Ovary (tissue), 9 donors: Measurements from ENCODE around the gene STK39. TPM values are rescaled to one million over a fixed set of nuclear protein-coding genes. Genes with fewer than 3 reads are reported as not detected.
"Not testable (repeated sequence)": the region's sequence is repeated elsewhere in the genome, so short reads cannot be mapped to it uniquely, and the experiment has no call there.

ENCODE experiments used
- DNase-seq, 5 donors: peaks; one replicate each; pipeline ENCODE4 v3.0.0-alpha.2; 2019 to 2020
- H3K27ac ChIP-seq, 2 donors: fragments of 200-600 bp; one replicate each; pipeline versions ENCODE4 v1.5.1 to v1.8.0; 2019 to 2022
- H3K27me3 ChIP-seq: fragments of 200-600 bp; one replicate; pipeline ENCODE4 v1.8.0; 2022
- H3K36me3 ChIP-seq: fragments of 200-600 bp; sonication (generic); one replicate; pipeline ENCODE4 v1.5.1; 2019
- H3K4me1 ChIP-seq: one replicate; pipeline ENCODE4 v1.8.1; 2013; ENCODE audit warnings: mild to moderate bottlenecking, moderate library complexity; ENCODE audit not compliant: insufficient read depth
- H3K4me3 ChIP-seq: fragments of 200-600 bp; sonication (generic); one replicate; pipeline ENCODE4 v1.5.1; 2017
- H3K9me3 ChIP-seq, 2 donors: fragments of 200-600 bp in 1 of 2; sonication (generic) in 1 of 2; one replicate each; pipeline versions ENCODE4 v1.5.1 to v1.8.1; 2013 to 2019; ENCODE audit warnings: mild to moderate bottlenecking in 1 of 2, moderate library complexity in 1 of 2
- CTCF ChIP-seq, 3 donors: fragments of 450-650 bp in 2 of 3; fragments of 200-600 bp in 1 of 3; IDR thresholded peaks; one replicate each; pipeline versions ENCODE4 v1.5.1 to v1.8.0; 2016 to 2022; ENCODE audit warnings: antibody characterized with exemption in 3 of 3, mild to moderate bottlenecking in 1 of 3
- EP300 ChIP-seq: sonication (generic); formaldehyde crosslinking; IDR thresholded peaks from one replicate; pipeline ENCODE4 v1.6.1; 2017; ENCODE audit warnings: antibody characterized with exemption
- POLR2A ChIP-seq: fragments of 450-650 bp; IDR thresholded peaks from one replicate; pipeline ENCODE4 v1.6.1; 2017; ENCODE audit warnings: antibody characterized with exemption, mild to moderate bottlenecking, moderate library complexity
- WGBS, 3 donors: extraction: QIAGEN DNeasy Blood & Tissue Kit in 1 of 3; methylation state at CpG; one replicate each; pipeline versions ENCODE4 v1.1.5 to v1.1.7; 2013 to 2017; 5-methylcytosine and 5-hydroxymethylcytosine counted together
- intact Hi-C, 4 donors: fragments of 100-400 bp; cut with DNase I; formaldehyde crosslinking; loops; one replicate each; pipeline versions ENCODE4 v1.11.0 to v1.15.1; 2022 to 2023
- polyA plus RNA-seq, 2 donors: library from polyadenylated mRNA; stranded (reverse); fragments of 200-250 nt in 1 of 2; fragments of 350-450 nt in 1 of 2; fragmentation: Illumina TruSeq in 1 of 2; extraction: RNeasy Lipid Tissue Mini Kit (QIAGEN cat#74804) in 1 of 2; gene quantifications; one replicate each; pipeline ENCODE4 v1.2.3, GENCODE V29; 2013 to 2014
- total RNA-seq, 7 donors: library from RNA; depleted of rRNA in 2 of 7; stranded (reverse); fragments of >200 nt in 2 of 7; fragmentation: NEBNext Ultra II Directional in 3 of 7; extraction: Animal tissue kit (Norgen Biotek cat#: 25700) in 3 of 7; gene quantifications; one replicate each; pipeline versions ENCODE4 v1.1.0 to v1.2.4, GENCODE V29; 2016 to 2023
- donor health status: DM: no; HTN: no; CAD: no; lungs with moderate emphysema.
- donor health status: DM: no; HTN: no; CAD: no.
- donor health status: Bipolar disorder and iron deficiency.
- donor health status: DM: yes; HTN: yes; CAD: no.
- donor health status: DM: no; HTN: no; CAD: no.
- donor health status: DM: yes; HTN: yes; CAD: no.

STK39 gene
- total and polyA plus RNA-seq, 9 donors, result 5.9 to 14.1 (median 10.6) TPM

GRCh38 chr2:168049609-168050008, 197.8 kb downstream of the STK39 start:
- TF ChIP-seq EP300 (no peak), POLR2A (no peak), CTCF (IDR thresholded peaks at IDR 0.05) (no peak)
- H3K27me3 ChIP-seq, result no peaks in the 10 kb centered on the region
- no peak overlapping the region for H3K27ac ChIP-seq
- H3K9me3 ChIP-seq, result no peaks in the 10 kb centered on the region
- no peaks in the 10 kb centered on the region for H3K4me1 ChIP-seq
- H3K36me3 ChIP-seq, result no peaks in the 10 kb centered on the region
- intact Hi-C loops, result no loop called here
- no peak overlapping the region for H3K4me3 ChIP-seq
- 95 to 96% (median 96%) methylated on average over 2 of the region's 2 CpGs for WGBS, 3 donors
- DNase-seq, result no peak

- Histone ChIP-seq H3K9me3 (no peaks in the 10 kb centered on the region), H3K36me3 (no peaks in the 10 kb centered on the region)
- no peak for TF ChIP-seq EP300
Measured at GRCh38 chr2:168047091-168047690, 200.2 kb downstream of the STK39 start.

GRCh38 chr2:168044579-168044978, 202.8 kb downstream of the STK39 start:
- no peaks in the 10 kb centered on the region for H3K4me1 ChIP-seq
- no peak for DNase-seq
- whole genome bisulfite sequencing, 3 donors, result 96 to 100% (median 96%) methylated on average over 1 of the region's 1 CpG
- H3K4me3 ChIP-seq, result no peak overlapping the region
- intact Hi-C loops, result no loop called here
- no peak for TF ChIP-seq CTCF (IDR thresholded peaks at IDR 0.05)
- no peak overlapping the region for H3K27ac ChIP-seq
- H3K27me3 ChIP-seq, result no peaks in the 10 kb centered on the region
- H3K36me3 ChIP-seq, result no peaks in the 10 kb centered on the region
- H3K9me3 ChIP-seq, result no peaks in the 10 kb centered on the region

More at GRCh38 chr2:168047091-168047690, 200.2 kb downstream of the STK39 start:
- Histone ChIP-seq H3K4me1 (no peaks in the 10 kb centered on the region), H3K27ac (no peak overlapping the region), H3K4me3 (no peak overlapping the region), H3K27me3 (no peaks in the 10 kb centered on the region)
- no peak for DNase-seq
- WGBS, 3 donors, result 73 to 82% (median 82%) methylated on average over 3 of the region's 3 CpGs
- intact Hi-C loops, result no loop called here

GRCh38 chr2:168044176-168044575, 203.2 kb downstream of the STK39 start:
- H3K4me3 ChIP-seq, result no peak overlapping the region
- DNase-seq, result no peak
- TF ChIP-seq POLR2A (no peak), EP300 (no peak), CTCF (IDR thresholded peaks at IDR 0.05) (no peak)
- no peaks in the 10 kb centered on the region for H3K4me1 ChIP-seq
- no peaks in the 10 kb centered on the region for H3K36me3 ChIP-seq
- intact Hi-C loops, result no loop called here
- 67 to 80% (median 76%) methylated on average over 2 of the region's 2 CpGs for WGBS, 3 donors
- H3K27me3 ChIP-seq, result no peaks in the 10 kb centered on the region
- no peaks in the 10 kb centered on the region for H3K9me3 ChIP-seq
- H3K27ac ChIP-seq, result no peak overlapping the region

- DNase-seq, H3K27ac ChIP-seq, H3K36me3 ChIP-seq, H3K27me3 ChIP-seq, H3K9me3 ChIP-seq, H3K4me1 ChIP-seq, H3K4me3 ChIP-seq, intact Hi-C loops: not testable (repeated sequence)
- WGBS, 3 donors, result 93 to 97% (median 95%) methylated on average over 5 of the region's 5 CpGs
Measured at GRCh38 chr2:168042127-168042824, 205.1 kb downstream of the STK39 start.
